HUES64 (cell line): ENCODE data around the gene UNC13B.

Experiments used
- H3K27ac ChIP-seq: 2 replicates; pipeline ENCODE4 v1.7.0; 2013; ENCODE audit warnings: low read depth, low read length, inconsistent platforms
- H3K27me3 ChIP-seq: 2 replicates; pipeline ENCODE4 v1.6.1; 2013; ENCODE audit warnings: mild to moderate bottlenecking, low read length; ENCODE audit not compliant: insufficient read depth
- H3K36me3 ChIP-seq: 2 replicates; pipeline ENCODE4 v1.6.1; 2013; ENCODE audit warnings: mild to moderate bottlenecking, low read length; ENCODE audit not compliant: insufficient read depth
- H3K4me1 ChIP-seq: 2 replicates; pipeline ENCODE4 v1.6.1; 2013; ENCODE audit warnings: mild to moderate bottlenecking, low read length, moderate library complexity; ENCODE audit not compliant: insufficient read depth
- H3K4me3 ChIP-seq: 2 replicates; pipeline ENCODE4 v1.5.1; 2013; ENCODE audit warnings: mild to moderate bottlenecking, low read length, moderate library complexity
- H3K9ac ChIP-seq: 2 replicates; pipeline ENCODE4 v1.6.1; 2013; ENCODE audit warnings: mild to moderate bottlenecking, low read depth, low read length
- H3K9me3 ChIP-seq: 2 replicates; pipeline ENCODE4 v1.6.1; 2013; ENCODE audit warnings: low read depth, low read length; ENCODE audit not compliant: insufficient read depth
- WGBS: fragments of 150-250, 120-280 bp; methylation state at CpG from one replicate; pipeline ENCODE4 v1.1.7; 2013; ENCODE audit warnings: missing lambda C conversion rate; 5-methylcytosine and 5-hydroxymethylcytosine counted together

The UNC13B gene

GRCh38 chr9:35306283-35306682, 144.5 kb downstream of the UNC13B start:
- 88% methylated on average over 1 of the region's 1 CpG for WGBS
- no peaks in the 10 kb centered on the region for H3K4me1 ChIP-seq

GRCh38 chr9:35308316-35308715, 146.5 kb downstream of the UNC13B start:
- Histone ChIP-seq H3K4me3 (no peak overlapping the region), H3K9me3 (no peaks in the 10 kb centered on the region), H3K27ac (no peak overlapping the region), H3K27me3 (no peaks in the 10 kb centered on the region), H3K36me3 (peaks cover 9% of the 10 kb centered on the region), H3K9ac (no peak overlapping the region), H3K4me1 (no peaks in the 10 kb centered on the region)
- 100% methylated on average over 2 of the region's 2 CpGs for WGBS

More at GRCh38 chr9:35306283-35306682, 144.5 kb downstream of the UNC13B start:
- no peaks in the 10 kb centered on the region for H3K27me3 ChIP-seq
- H3K4me3 ChIP-seq: no peak overlapping the region
- H3K27ac ChIP-seq: no peak overlapping the region
- no peak overlapping the region for H3K9ac ChIP-seq
- H3K36me3 ChIP-seq: peaks cover 9% of the 10 kb centered on the region
- no peaks in the 10 kb centered on the region for H3K9me3 ChIP-seq

- 96% methylated on average over 4 of the region's 5 CpGs for WGBS
- H3K9me3 ChIP-seq: no peaks in the 10 kb centered on the region
- H3K27ac ChIP-seq: no peak overlapping the region
- H3K36me3 ChIP-seq: peaks cover 9% of the 10 kb centered on the region
- H3K4me3 ChIP-seq: no peak overlapping the region
- H3K4me1 ChIP-seq: peaks cover 3% of the 10 kb centered on the region; the same call in 1 of the 2 replicates
- no peak overlapping the region for H3K9ac ChIP-seq
- H3K27me3 ChIP-seq: no peaks in the 10 kb centered on the region
Measured at GRCh38 chr9:35311891-35312639, 150.3 kb downstream of the UNC13B start.

GRCh38 chr9:35313460-35313859, 151.7 kb downstream of the UNC13B start:
- 95% methylated on average over 2 of the region's 4 CpGs for WGBS
- H3K27ac ChIP-seq: no peak overlapping the region
- no peaks in the 10 kb centered on the region for H3K9me3 ChIP-seq
- H3K9ac ChIP-seq: no peak overlapping the region
- H3K27me3 ChIP-seq: no peaks in the 10 kb centered on the region
- peaks cover 3% of the 10 kb centered on the region; the same call in 1 of the 2 replicates for H3K4me1 ChIP-seq
- H3K36me3 ChIP-seq: peaks cover 9% of the 10 kb centered on the region
- H3K4me3 ChIP-seq: no peak overlapping the region

- Histone ChIP-seq H3K36me3 (peaks cover 9% of the 10 kb centered on the region), H3K27me3 (no peaks in the 10 kb centered on the region), H3K4me3 (no peak overlapping the region), H3K9ac (no peak overlapping the region), H3K9me3 (no peaks in the 10 kb centered on the region), H3K27ac (no peak overlapping the region), H3K4me1 (peaks cover 3% of the 10 kb centered on the region; the same call in 1 of the 2 replicates)
- 88% methylated on average over 4 of the region's 4 CpGs for WGBS
Measured at GRCh38 chr9:35313916-35314315, 152.1 kb downstream of the UNC13B start.

GRCh38 chr9:35318741-35319140, 156.9 kb downstream of the UNC13B start:
- H3K36me3 ChIP-seq: no peaks in the 10 kb centered on the region
- WGBS: 100% methylated on average over 1 of the region's 1 CpG
- no peak overlapping the region for H3K27ac ChIP-seq
- H3K9me3 ChIP-seq: no peaks in the 10 kb centered on the region
- H3K4me1 ChIP-seq: peaks cover 3% of the 10 kb centered on the region; the same call in 1 of the 2 replicates
- H3K4me3 ChIP-seq: no peak overlapping the region
- H3K9ac ChIP-seq: no peak overlapping the region
- H3K27me3 ChIP-seq: no peaks in the 10 kb centered on the region

GRCh38 chr9:35322075-35322885, 160.5 kb downstream of the UNC13B start:
- no peak overlapping the region for H3K27ac ChIP-seq
- H3K4me1 ChIP-seq: no peaks in the 10 kb centered on the region
- H3K4me3 ChIP-seq: no peak overlapping the region
- no peaks in the 10 kb centered on the region for H3K9me3 ChIP-seq
- H3K36me3 ChIP-seq: no peaks in the 10 kb centered on the region
- WGBS: 97% methylated on average over 8 of the region's 8 CpGs
- H3K9ac ChIP-seq: no peak overlapping the region
- H3K27me3 ChIP-seq: no peaks in the 10 kb centered on the region

GRCh38 chr9:35324966-35325365, 163.2 kb downstream of the UNC13B start:
- Histone ChIP-seq H3K27ac (no peak overlapping the region), H3K4me1 (no peaks in the 10 kb centered on the region), H3K4me3 (no peak overlapping the region), H3K9ac (no peak overlapping the region), H3K36me3 (no peaks in the 10 kb centered on the region), H3K27me3 (no peaks in the 10 kb centered on the region), H3K9me3 (no peaks in the 10 kb centered on the region)
- WGBS: 81% methylated on average over 3 of the region's 3 CpGs

- Histone ChIP-seq H3K9me3 (no peaks in the 10 kb centered on the region), H3K4me1 (no peaks in the 10 kb centered on the region), H3K27me3 (no peaks in the 10 kb centered on the region), H3K9ac (no peak overlapping the region), H3K27ac (no peak overlapping the region), H3K4me3 (no peak overlapping the region), H3K36me3 (no peaks in the 10 kb centered on the region)
- WGBS: 97% methylated on average over 1 of the region's 1 CpG
Measured at GRCh38 chr9:35333551-35333950, 171.7 kb downstream of the UNC13B start.

- no peak overlapping the region for H3K4me3 ChIP-seq
- H3K9me3 ChIP-seq: no peaks in the 10 kb centered on the region
- H3K27ac ChIP-seq: no peak overlapping the region
- H3K27me3 ChIP-seq: no peaks in the 10 kb centered on the region
- no peak overlapping the region for H3K9ac ChIP-seq
- no peaks in the 10 kb centered on the region for H3K36me3 ChIP-seq
- H3K4me1 ChIP-seq: no peaks in the 10 kb centered on the region
Measured at GRCh38 chr9:35335164-35335563, 173.4 kb downstream of the UNC13B start.

GRCh38 chr9:35338086-35338485, 176.3 kb downstream of the UNC13B start:
- no peak overlapping the region for H3K27ac ChIP-seq
- 96% methylated on average over 2 of the region's 2 CpGs for WGBS
- no peaks in the 10 kb centered on the region for H3K9me3 ChIP-seq
- no peak overlapping the region for H3K9ac ChIP-seq
- no peak overlapping the region for H3K4me3 ChIP-seq
- no peaks in the 10 kb centered on the region for H3K36me3 ChIP-seq
- H3K27me3 ChIP-seq: no peaks in the 10 kb centered on the region
- peaks cover 6% of the 10 kb centered on the region for H3K4me1 ChIP-seq
